Liver (tissue), 3 donors: ENCODE results near the gene CEMIP.

Experiments
- EGR1 ChIP-seq, 2 donors: IDR thresholded peaks; 2 replicates each; pipeline ENCODE4 v1.6.1; 2016 to 2018; ENCODE audit warnings: antibody characterized with exemption in 2 of 2, low read depth in 2 of 2
- FOXA2 ChIP-seq: IDR thresholded peaks from 2 replicates; pipeline ENCODE4 v1.6.1; 2016; ENCODE audit warnings: antibody characterized with exemption
- GABPA ChIP-seq, 2 donors: IDR thresholded peaks in 1 of 2; conservative IDR thresholded peaks in 1 of 2; 2 replicates each; pipeline ENCODE4 v1.6.1; 2016; ENCODE audit warnings: antibody characterized with exemption in 2 of 2, mild to moderate bottlenecking in 1 of 2, moderate library complexity in 1 of 2
- HNF4A ChIP-seq, 2 donors: conservative IDR thresholded peaks; 2 replicates each; pipeline ENCODE4 v1.6.1; 2016; ENCODE audit warnings: antibody characterized with exemption in 2 of 2, mild to moderate bottlenecking in 2 of 2
- YY1 ChIP-seq: IDR thresholded peaks from 2 replicates; pipeline ENCODE4 v1.6.1; 2016; ENCODE audit warnings: antibody characterized with exemption, mild to moderate bottlenecking
- TF ChIP-seq, protein P1 (sequence below): fragments of 150-350 bp; IDR thresholded peaks from 2 replicates; pipeline ENCODE4 v1.5.1; 2017; ENCODE audit warnings: improper control_type of control experiment, low read depth, low read length; ENCODE audit not compliant: missing input control
- TF ChIP-seq, protein P2 (sequence below): IDR thresholded peaks from 2 replicates; pipeline ENCODE4 v1.6.1; 2016; ENCODE audit warnings: antibody characterized with exemption, mild to moderate bottlenecking
- TF ChIP-seq, protein P3 (sequence below): IDR thresholded peaks from 2 replicates; pipeline ENCODE4 v1.6.1; 2016; ENCODE audit warnings: antibody characterized with exemption
- TF ChIP-seq, protein P4 (sequence below): IDR thresholded peaks from 2 replicates; pipeline ENCODE4 v1.6.1; 2016; ENCODE audit warnings: antibody characterized with exemption
- donor health status: healthy.
- donor health status: healthy.

DNA sequence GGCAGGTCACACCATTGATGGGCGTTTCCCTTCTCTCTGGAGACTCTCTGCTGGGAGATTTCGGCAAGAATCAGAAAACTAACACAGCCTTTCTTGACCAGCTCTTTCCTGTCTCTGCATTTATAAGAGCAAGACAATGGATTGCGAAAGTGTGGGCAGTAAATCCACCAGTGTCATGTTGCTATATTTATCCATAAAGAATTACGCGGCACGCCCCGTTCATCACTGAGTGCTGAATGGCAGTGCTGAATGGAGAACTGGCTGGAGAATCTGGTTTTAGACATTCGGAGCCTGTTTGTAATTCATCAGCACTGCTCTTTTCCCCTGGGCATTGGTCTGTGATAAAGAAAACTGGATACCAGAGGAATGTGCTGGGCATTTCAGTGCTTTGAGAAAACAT, 2.0 kb upstream of the CEMIP start:
- TF ChIP-seq, protein P1, sequence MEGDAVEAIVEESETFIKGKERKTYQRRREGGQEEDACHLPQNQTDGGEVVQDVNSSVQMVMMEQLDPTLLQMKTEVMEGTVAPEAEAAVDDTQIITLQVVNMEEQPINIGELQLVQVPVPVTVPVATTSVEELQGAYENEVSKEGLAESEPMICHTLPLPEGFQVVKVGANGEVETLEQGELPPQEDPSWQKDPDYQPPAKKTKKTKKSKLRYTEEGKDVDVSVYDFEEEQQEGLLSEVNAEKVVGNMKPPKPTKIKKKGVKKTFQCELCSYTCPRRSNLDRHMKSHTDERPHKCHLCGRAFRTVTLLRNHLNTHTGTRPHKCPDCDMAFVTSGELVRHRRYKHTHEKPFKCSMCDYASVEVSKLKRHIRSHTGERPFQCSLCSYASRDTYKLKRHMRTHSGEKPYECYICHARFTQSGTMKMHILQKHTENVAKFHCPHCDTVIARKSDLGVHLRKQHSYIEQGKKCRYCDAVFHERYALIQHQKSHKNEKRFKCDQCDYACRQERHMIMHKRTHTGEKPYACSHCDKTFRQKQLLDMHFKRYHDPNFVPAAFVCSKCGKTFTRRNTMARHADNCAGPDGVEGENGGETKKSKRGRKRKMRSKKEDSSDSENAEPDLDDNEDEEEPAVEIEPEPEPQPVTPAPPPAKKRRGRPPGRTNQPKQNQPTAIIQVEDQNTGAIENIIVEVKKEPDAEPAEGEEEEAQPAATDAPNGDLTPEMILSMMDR = no peak
- TF ChIP-seq GABPA (IDR thresholded peaks at IDR 0.05 in 1 of 2, conservative IDR thresholded peaks at IDR 0.05 in 1 of 2) (no peak), FOXA2 (no peak), YY1 (no peak), EGR1 (IDR thresholded peaks at IDR 0.05; ENCODE audit: low read depth in 2 of 2) (no peak), HNF4A (conservative IDR thresholded peaks at IDR 0.05) (no peak)
- TF ChIP-seq, protein P2, sequence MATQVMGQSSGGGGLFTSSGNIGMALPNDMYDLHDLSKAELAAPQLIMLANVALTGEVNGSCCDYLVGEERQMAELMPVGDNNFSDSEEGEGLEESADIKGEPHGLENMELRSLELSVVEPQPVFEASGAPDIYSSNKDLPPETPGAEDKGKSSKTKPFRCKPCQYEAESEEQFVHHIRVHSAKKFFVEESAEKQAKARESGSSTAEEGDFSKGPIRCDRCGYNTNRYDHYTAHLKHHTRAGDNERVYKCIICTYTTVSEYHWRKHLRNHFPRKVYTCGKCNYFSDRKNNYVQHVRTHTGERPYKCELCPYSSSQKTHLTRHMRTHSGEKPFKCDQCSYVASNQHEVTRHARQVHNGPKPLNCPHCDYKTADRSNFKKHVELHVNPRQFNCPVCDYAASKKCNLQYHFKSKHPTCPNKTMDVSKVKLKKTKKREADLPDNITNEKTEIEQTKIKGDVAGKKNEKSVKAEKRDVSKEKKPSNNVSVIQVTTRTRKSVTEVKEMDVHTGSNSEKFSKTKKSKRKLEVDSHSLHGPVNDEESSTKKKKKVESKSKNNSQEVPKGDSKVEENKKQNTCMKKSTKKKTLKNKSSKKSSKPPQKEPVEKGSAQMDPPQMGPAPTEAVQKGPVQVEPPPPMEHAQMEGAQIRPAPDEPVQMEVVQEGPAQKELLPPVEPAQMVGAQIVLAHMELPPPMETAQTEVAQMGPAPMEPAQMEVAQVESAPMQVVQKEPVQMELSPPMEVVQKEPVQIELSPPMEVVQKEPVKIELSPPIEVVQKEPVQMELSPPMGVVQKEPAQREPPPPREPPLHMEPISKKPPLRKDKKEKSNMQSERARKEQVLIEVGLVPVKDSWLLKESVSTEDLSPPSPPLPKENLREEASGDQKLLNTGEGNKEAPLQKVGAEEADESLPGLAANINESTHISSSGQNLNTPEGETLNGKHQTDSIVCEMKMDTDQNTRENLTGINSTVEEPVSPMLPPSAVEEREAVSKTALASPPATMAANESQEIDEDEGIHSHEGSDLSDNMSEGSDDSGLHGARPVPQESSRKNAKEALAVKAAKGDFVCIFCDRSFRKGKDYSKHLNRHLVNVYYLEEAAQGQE = no peak
- TF ChIP-seq, protein P3, sequence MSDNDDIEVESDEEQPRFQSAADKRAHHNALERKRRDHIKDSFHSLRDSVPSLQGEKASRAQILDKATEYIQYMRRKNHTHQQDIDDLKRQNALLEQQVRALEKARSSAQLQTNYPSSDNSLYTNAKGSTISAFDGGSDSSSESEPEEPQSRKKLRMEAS = no peak
- TF ChIP-seq, protein P4, sequence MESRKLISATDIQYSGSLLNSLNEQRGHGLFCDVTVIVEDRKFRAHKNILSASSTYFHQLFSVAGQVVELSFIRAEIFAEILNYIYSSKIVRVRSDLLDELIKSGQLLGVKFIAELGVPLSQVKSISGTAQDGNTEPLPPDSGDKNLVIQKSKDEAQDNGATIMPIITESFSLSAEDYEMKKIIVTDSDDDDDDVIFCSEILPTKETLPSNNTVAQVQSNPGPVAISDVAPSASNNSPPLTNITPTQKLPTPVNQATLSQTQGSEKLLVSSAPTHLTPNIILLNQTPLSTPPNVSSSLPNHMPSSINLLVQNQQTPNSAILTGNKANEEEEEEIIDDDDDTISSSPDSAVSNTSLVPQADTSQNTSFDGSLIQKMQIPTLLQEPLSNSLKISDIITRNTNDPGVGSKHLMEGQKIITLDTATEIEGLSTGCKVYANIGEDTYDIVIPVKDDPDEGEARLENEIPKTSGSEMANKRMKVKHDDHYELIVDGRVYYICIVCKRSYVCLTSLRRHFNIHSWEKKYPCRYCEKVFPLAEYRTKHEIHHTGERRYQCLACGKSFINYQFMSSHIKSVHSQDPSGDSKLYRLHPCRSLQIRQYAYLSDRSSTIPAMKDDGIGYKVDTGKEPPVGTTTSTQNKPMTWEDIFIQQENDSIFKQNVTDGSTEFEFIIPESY = no peak
